Measurements from ENCODE around the gene RBMS3. TPM values are rescaled to one million over a fixed set of nuclear protein-coding genes. Genes with fewer than 3 reads are reported as not detected.
"Not testable (repeated sequence)": the region's sequence is repeated elsewhere in the genome, so short reads cannot be mapped to it uniquely, and the experiment has no call there.

RBMS3 gene
- 1 to 10 TPM; 2.8 to 9.6 TPM for total RNA-seq

- no peak for TF ChIP-seq CTCF (IDR thresholded peaks at IDR 0.05)
- intact Hi-C loops (cut with DNase I): no loop called here
- H3K9ac ChIP-seq (ENCODE audit: low read depth in 2 of 2, low read length in 2 of 2): peak within 1 kb of the TSS; percentile 59 to 76
Measured at GRCh38 chr3:29280404-29281093, at the start of gene RBMS3. RBMS3 (plus strand) TSS chr3:29281071.

GRCh38 chr3:29233126-29233525, 47.7 kb upstream of the RBMS3 start:
- H3K9me3 ChIP-seq; intact Hi-C loops (cut with DNase I); H3K9ac ChIP-seq (ENCODE audit: low read depth in 2 of 2, low read length in 2 of 2): not testable (repeated sequence)

More at GRCh38 chr3:29280404-29281093, at the start of gene RBMS3:
- Histone ChIP-seq H3K36me3 (no peaks in the 10 kb centered on the region), H3K4me3 (peak within 1 kb of the TSS; percentile 27), H3K4me1 (no peaks in the 10 kb centered on the region), H3K27me3 (no peaks in the 10 kb centered on the region), H3K27ac (peak within 1 kb of the TSS; percentile 65), H3K9me3 (no peaks in the 10 kb centered on the region)
- peak; percentile 72 for DNase-seq

GRCh38 chr3:29236146-29236840, 44.6 kb upstream of the RBMS3 start:
- Histone ChIP-seq H3K9me3 (no peaks in the 10 kb centered on the region), H3K36me3 (no peaks in the 10 kb centered on the region), H3K27me3 (no peaks in the 10 kb centered on the region), H3K9ac (ENCODE audit: low read depth in 2 of 2, low read length in 2 of 2) (no peak overlapping the region), H3K4me1 (no peaks in the 10 kb centered on the region), H3K27ac (no peak overlapping the region), H3K4me3 (no peak overlapping the region)
- DNase-seq: no peak
- intact Hi-C loops (cut with DNase I): no loop called here
- TF ChIP-seq CTCF (IDR thresholded peaks at IDR 0.05): no peak

More at GRCh38 chr3:29233126-29233525, 47.7 kb upstream of the RBMS3 start:
- not testable (repeated sequence) for H3K36me3 ChIP-seq, DNase-seq, H3K27ac ChIP-seq, H3K4me3 ChIP-seq, H3K4me1 ChIP-seq, H3K27me3 ChIP-seq

GRCh38 chr3:29239376-29239775, 41.5 kb upstream of the RBMS3 start:
- TF ChIP-seq CTCF (IDR thresholded peaks at IDR 0.05): no peak

GRCh38 chr3:29240248-29240647, 40.6 kb upstream of the RBMS3 start:
- H3K4me3 ChIP-seq: no peak overlapping the region
- H3K27ac ChIP-seq: no peak overlapping the region
- DNase-seq: no peak
- H3K9ac ChIP-seq (ENCODE audit: low read depth in 2 of 2, low read length in 2 of 2): no peak overlapping the region
- no peaks in the 10 kb centered on the region for H3K4me1 ChIP-seq
- no peaks in the 10 kb centered on the region for H3K27me3 ChIP-seq
- TF ChIP-seq CTCF (IDR thresholded peaks at IDR 0.05): no peak
- intact Hi-C loops (cut with DNase I): no loop called here
- H3K36me3 ChIP-seq: no peaks in the 10 kb centered on the region
- H3K9me3 ChIP-seq: no peaks in the 10 kb centered on the region

More at GRCh38 chr3:29239376-29239775, 41.5 kb upstream of the RBMS3 start:
- Histone ChIP-seq H3K4me1 (no peaks in the 10 kb centered on the region), H3K27ac (no peak overlapping the region), H3K36me3 (no peaks in the 10 kb centered on the region), H3K9me3 (no peaks in the 10 kb centered on the region), H3K27me3 (no peaks in the 10 kb centered on the region), H3K9ac (ENCODE audit: low read depth in 2 of 2, low read length in 2 of 2) (no peak overlapping the region), H3K4me3 (no peak overlapping the region)
- intact Hi-C loops (cut with DNase I): no loop called here
- no peak for DNase-seq

GRCh38 chr3:29240887-29241286, 40.0 kb upstream of the RBMS3 start:
- no peaks in the 10 kb centered on the region for H3K36me3 ChIP-seq
- no peaks in the 10 kb centered on the region for H3K4me1 ChIP-seq
- no peak overlapping the region for H3K27ac ChIP-seq
- no peak overlapping the region for H3K9ac ChIP-seq (ENCODE audit: low read depth in 2 of 2, low read length in 2 of 2)
- H3K27me3 ChIP-seq: no peaks in the 10 kb centered on the region
- H3K4me3 ChIP-seq: no peak overlapping the region
- no peaks in the 10 kb centered on the region for H3K9me3 ChIP-seq
- no peak for DNase-seq
- no peak for TF ChIP-seq CTCF (IDR thresholded peaks at IDR 0.05)
- intact Hi-C loops (cut with DNase I): no loop called here

Measured in colonic mucosa (tissue), 4 donors.